ENCODE results near the gene PAPPA2. TPM values are rescaled to one million over a fixed set of nuclear protein-coding genes. Genes with fewer than 3 reads are reported as not detected.

PAPPA2 gene
- total RNA-seq, 1 experiment from 2014 or later, result 2.0 TPM

GRCh38 chr1:176877557-176877956 lies 414.6 kb downstream of the PAPPA2 start:
- in situ Hi-C loops (cut with HindIII; ENCODE audit: low pct_unique_long_range_greater_than_20kb, low sequenced_read_pairs), result no loop called here
- no peak for DNase-seq (ENCODE audit: low read depth, low spot score)

- in situ Hi-C loops (cut with HindIII; ENCODE audit: low pct_unique_long_range_greater_than_20kb, low sequenced_read_pairs), result no loop called here
- peak; percentile 11 for DNase-seq (ENCODE audit: low read depth, low spot score)
Observed at GRCh38 chr1:176878750-176879536, 416.0 kb downstream of the PAPPA2 start.

GRCh38 chr1:176879784-176880620 lies 417.0 kb downstream of the PAPPA2 start:
- no peak for DNase-seq (ENCODE audit: low read depth, low spot score)
- in situ Hi-C loops (cut with HindIII; ENCODE audit: low pct_unique_long_range_greater_than_20kb, low sequenced_read_pairs), result no loop called here

GRCh38 chr1:176880955-176881595 lies 418.1 kb downstream of the PAPPA2 start:
- in situ Hi-C loops (cut with HindIII; ENCODE audit: low pct_unique_long_range_greater_than_20kb, low sequenced_read_pairs), result no loop called here
- peak; percentile 82 for DNase-seq (ENCODE audit: low read depth, low spot score)

GRCh38 chr1:176884286-176884685 lies 421.3 kb downstream of the PAPPA2 start:
- DNase-seq (ENCODE audit: low read depth, low spot score), result no peak
- in situ Hi-C loops (cut with HindIII; ENCODE audit: low pct_unique_long_range_greater_than_20kb, low sequenced_read_pairs), result no loop called here

GRCh38 chr1:176884911-176885310 lies 421.9 kb downstream of the PAPPA2 start:
- in situ Hi-C loops (cut with HindIII; ENCODE audit: low pct_unique_long_range_greater_than_20kb, low sequenced_read_pairs), result no loop called here
- no peak for DNase-seq (ENCODE audit: low read depth, low spot score)

- in situ Hi-C loops (cut with HindIII; ENCODE audit: low pct_unique_long_range_greater_than_20kb, low sequenced_read_pairs), result no loop called here
- DNase-seq (ENCODE audit: low read depth, low spot score), result no peak
Observed at GRCh38 chr1:176885341-176885740, 422.4 kb downstream of the PAPPA2 start.

- in situ Hi-C loops (cut with HindIII; ENCODE audit: low pct_unique_long_range_greater_than_20kb, low sequenced_read_pairs), result no loop called here
- no peak for DNase-seq (ENCODE audit: low read depth, low spot score)
Observed at GRCh38 chr1:176885751-176886150, 422.8 kb downstream of the PAPPA2 start.

- in situ Hi-C loops (cut with HindIII; ENCODE audit: low pct_unique_long_range_greater_than_20kb, low sequenced_read_pairs), result no loop called here
Observed at GRCh38 chr1:176888471-176889032, 425.6 kb downstream of the PAPPA2 start.

GRCh38 chr1:176893625-176894352 lies 430.8 kb downstream of the PAPPA2 start:
- in situ Hi-C loops (cut with HindIII; ENCODE audit: low pct_unique_long_range_greater_than_20kb, low sequenced_read_pairs), result no loop called here
- no peak for DNase-seq (ENCODE audit: low read depth, low spot score)

More at GRCh38 chr1:176888471-176889032, 425.6 kb downstream of the PAPPA2 start:
- no peak for DNase-seq (ENCODE audit: low read depth, low spot score)

GRCh38 chr1:176894450-176894849 lies 431.5 kb downstream of the PAPPA2 start:
- no peak for DNase-seq (ENCODE audit: low read depth, low spot score)
- in situ Hi-C loops (cut with HindIII; ENCODE audit: low pct_unique_long_range_greater_than_20kb, low sequenced_read_pairs), result no loop called here

Data from SK-MEL-5 (cell line).